Retina (tissue), 1 donor: Measurements from ENCODE around the gene ADCY6.
A peak's percentile ranks its signal among the peaks of the same experiment; 100 is the strongest.

Experiments used
- DNase-seq: peaks from one replicate; pipeline ENCODE4 v3.0.0-alpha.2; 2016

The ADCY6 gene

GRCh38 chr12:48788854-48789775 is at the start of gene ADCY6:
Gene ADCY6, minus strand, starts transcription at chr12:48789089. Its CDS starts 5,655 bp downstream, at chr12:48783434.
- peak; percentile 65 for DNase-seq

GRCh38 chr12:48838048-48838447 is 49.2 kb upstream of the ADCY6 start:
- DNase-seq: no peak

- no peak for DNase-seq
Observed at GRCh38 chr12:48832321-48833060, 43.6 kb upstream of the ADCY6 start.

- no peak for DNase-seq
Observed at GRCh38 chr12:48831257-48831656, 42.4 kb upstream of the ADCY6 start.

GRCh38 chr12:48828841-48829575 is 40.1 kb upstream of the ADCY6 start:
- no peak for DNase-seq

GRCh38 chr12:48828293-48828692 is 39.4 kb upstream of the ADCY6 start:
- no peak for DNase-seq

- DNase-seq: no peak
Observed at GRCh38 chr12:48827513-48828096, 38.7 kb upstream of the ADCY6 start.

GRCh38 chr12:48827026-48827425 is 38.1 kb upstream of the ADCY6 start:
- no peak for DNase-seq

GRCh38 chr12:48826209-48826855 is 37.4 kb upstream of the ADCY6 start:
- DNase-seq: no peak

GRCh38 chr12:48824905-48825304 is 36.0 kb upstream of the ADCY6 start:
- DNase-seq: no peak

GRCh38 chr12:48824112-48824511 is 35.2 kb upstream of the ADCY6 start:
- DNase-seq: no peak

- no peak for DNase-seq
Observed at GRCh38 chr12:48823281-48823680, 34.4 kb upstream of the ADCY6 start.

- no peak for DNase-seq
Observed at GRCh38 chr12:48822711-48823110, 33.8 kb upstream of the ADCY6 start.

- no peak for DNase-seq
Observed at GRCh38 chr12:48822139-48822538, 33.2 kb upstream of the ADCY6 start.

GRCh38 chr12:48819986-48820725 is 31.3 kb upstream of the ADCY6 start:
- DNase-seq: no peak

GRCh38 chr12:48818831-48819590 is 30.1 kb upstream of the ADCY6 start:
- peak; percentile 58 for DNase-seq

- peak; percentile 86 for DNase-seq
Observed at GRCh38 chr12:48817873-48818830, 29.3 kb upstream of the ADCY6 start, which contains the start of gene CACNB3. Gene CACNB3, plus strand, starts transcription at chr12:48818496. Its CDS starts 434 bp downstream, at chr12:48818930.

GRCh38 chr12:48816143-48816854 is 27.4 kb upstream of the ADCY6 start:
- DNase-seq: no peak
